Smooth muscle cell (in vitro differentiated cells): ENCODE results near the gene RPIA. TPM values are rescaled to one million over a fixed set of nuclear protein-coding genes. Genes with fewer than 3 reads are reported as not detected.

Source experiments
- DNase-seq: peaks from one replicate; lab custom pipeline; 2025; ENCODE audit not compliant: unreplicated experiment; lab: John Stamatoyannopoulos, UW
- H2AFZ ChIP-seq: fragments of 200-600 bp; sonication (generic); 2 replicates; pipeline ENCODE4 v1.6.0; 2016; ENCODE audit warnings: antibody characterized with exemption, low read depth, mild to moderate bottlenecking
- H3F3A ChIP-seq: fragments of 200-600 bp; sonication (generic); 2 replicates; pipeline ENCODE4 v1.6.0; 2017; ENCODE audit warnings: antibody characterized with exemption, low read depth
- H3K27ac ChIP-seq: fragments of 200-600 bp; sonication (generic); 2 replicates; pipeline ENCODE4 v1.5.1; 2016; ENCODE audit warnings: low read depth, mild to moderate bottlenecking
- H3K27me3 ChIP-seq: fragments of 200-600 bp; sonication (generic); 2 replicates; pipeline ENCODE4 v1.6.1; 2016; ENCODE audit warnings: low read depth, mild to moderate bottlenecking
- H3K36me3 ChIP-seq: fragments of 200-600 bp; sonication (generic); 2 replicates; pipeline ENCODE4 v1.5.1; 2016; ENCODE audit warnings: low read depth
- H3K4me1 ChIP-seq: fragments of 200-600 bp; sonication (generic); 2 replicates; pipeline ENCODE4 v1.5.1; 2016; ENCODE audit warnings: low read depth
- H3K4me2 ChIP-seq: fragments of 200-600 bp; sonication (generic); 2 replicates; pipeline ENCODE4 v1.6.0; 2016; ENCODE audit warnings: mild to moderate bottlenecking
- H3K4me3 ChIP-seq: fragments of 200-600 bp; sonication (generic); 2 replicates; pipeline ENCODE4 v1.5.1; 2016; ENCODE audit warnings: mild to moderate bottlenecking
- H3K79me2 ChIP-seq: fragments of 200-600 bp; sonication (generic); 2 replicates; pipeline ENCODE4 v1.6.0; 2016; ENCODE audit warnings: low read depth, mild to moderate bottlenecking
- H3K9ac ChIP-seq: fragments of 200-600 bp; sonication (generic); 2 replicates; pipeline ENCODE4 v1.6.0; 2016; ENCODE audit warnings: low read depth
- H3K9me3 ChIP-seq: fragments of 200-600 bp; sonication (generic); replicated peaks from 2 replicates; pipeline ENCODE4 v1.5.1; 2016; ENCODE audit warnings: low read depth
- H4K20me1 ChIP-seq: fragments of 200-600 bp; sonication (generic); 2 replicates; pipeline ENCODE4 v1.6.0; 2016; ENCODE audit warnings: low read depth
- CTCF ChIP-seq: fragments of 200-600 bp; sonication (generic); IDR thresholded peaks from 2 replicates; pipeline ENCODE4 v1.5.1; 2017; ENCODE audit warnings: borderline replicate concordance, mild to moderate bottlenecking, antibody characterized with exemption; ENCODE audit not compliant: insufficient read depth, poor library complexity, severe bottlenecking
- WGBS: methylation state at CpG from one replicate; pipeline ENCODE4 v1.1.7; 2016; ENCODE audit warnings: low lambda C conversion rate; 5-methylcytosine and 5-hydroxymethylcytosine counted together
- polyA plus RNA-seq: library from polyadenylated mRNA; unstranded; fragments of >200 nt; fragmentation: Nextera tagmentation; extraction: Ambion mirVana; gene quantifications from 2 replicates; pipeline ENCODE4 v1.2.1, GENCODE V29; 2016
- total RNA-seq: library from RNA; depleted of rRNA; stranded (reverse); fragments of >200 nt; gene quantifications from 2 replicates; pipeline ENCODE4 v1.2.3, GENCODE V29; 2014

RPIA gene
- total and polyA plus RNA-seq, 2 experiments from 2014 or later = 8.9 to 9.9 TPM

GRCh38 chr2:88698498-88699233, 7.2 kb downstream of the RPIA start:
- no peak for TF ChIP-seq CTCF
- H4K20me1 ChIP-seq = peaks cover 28% of the 10 kb centered on the region
- no peaks in the 10 kb centered on the region for H3K27me3 ChIP-seq
- no peaks in the 10 kb centered on the region for H3K36me3 ChIP-seq
- no peak overlapping the region for H3K4me2 ChIP-seq
- no peaks in the 10 kb centered on the region for H3F3A ChIP-seq
- no peak overlapping the region for H2AFZ ChIP-seq
- no peaks in the 10 kb centered on the region for H3K9me3 ChIP-seq
- H3K9ac ChIP-seq = no peak overlapping the region
- WGBS = 96% methylated on average over 3 of the region's 3 CpGs
- no peak for DNase-seq
- no peaks in the 10 kb centered on the region for H3K4me1 ChIP-seq
- peaks cover 32% of the 10 kb centered on the region for H3K79me2 ChIP-seq
- no peak overlapping the region for H3K4me3 ChIP-seq
- H3K27ac ChIP-seq = no peak overlapping the region

- no peak overlapping the region for H2AFZ ChIP-seq
- WGBS = 98% methylated on average over 2 of the region's 2 CpGs
- no peak for TF ChIP-seq CTCF
Measured at GRCh38 chr2:88707003-88707402, 15.5 kb downstream of the RPIA start.

GRCh38 chr2:88709181-88709631, 17.7 kb downstream of the RPIA start:
- 89% methylated on average over 4 of the region's 4 CpGs for WGBS
- Histone ChIP-seq H3K27me3 (no peaks in the 10 kb centered on the region), H4K20me1 (no peaks in the 10 kb centered on the region), H3K27ac (peak overlapping the region; percentile 58), H3K9me3 (no peaks in the 10 kb centered on the region), H3K4me1 (no peaks in the 10 kb centered on the region), H3K36me3 (peaks cover 8% of the 10 kb centered on the region), H3F3A (no peaks in the 10 kb centered on the region), H3K4me2 (no peak overlapping the region), H2AFZ (no peak overlapping the region), H3K79me2 (no peaks in the 10 kb centered on the region), H3K9ac (no peak overlapping the region), H3K4me3 (no peak overlapping the region)
- DNase-seq = no peak
- no peak for TF ChIP-seq CTCF

More at GRCh38 chr2:88707003-88707402, 15.5 kb downstream of the RPIA start:
- no peaks in the 10 kb centered on the region for H3F3A ChIP-seq
- H4K20me1 ChIP-seq = no peaks in the 10 kb centered on the region
- peaks cover 11% of the 10 kb centered on the region for H3K36me3 ChIP-seq
- no peaks in the 10 kb centered on the region for H3K79me2 ChIP-seq
- no peaks in the 10 kb centered on the region for H3K4me1 ChIP-seq
- H3K27me3 ChIP-seq = no peaks in the 10 kb centered on the region
- no peak overlapping the region for H3K9ac ChIP-seq
- no peak overlapping the region for H3K4me3 ChIP-seq
- no peaks in the 10 kb centered on the region for H3K9me3 ChIP-seq
- no peak overlapping the region for H3K27ac ChIP-seq
- DNase-seq = no peak
- no peak overlapping the region for H3K4me2 ChIP-seq

- no peak for DNase-seq
- no peak overlapping the region for H3K4me3 ChIP-seq
- H3K27me3 ChIP-seq = no peaks in the 10 kb centered on the region
- 95% methylated on average over 1 of the region's 1 CpG for whole genome bisulfite sequencing
- H2AFZ ChIP-seq = no peak overlapping the region
- H3K36me3 ChIP-seq = peaks cover 5% of the 10 kb centered on the region
- H3K9ac ChIP-seq = no peak overlapping the region
- H4K20me1 ChIP-seq = no peaks in the 10 kb centered on the region
- no peaks in the 10 kb centered on the region for H3F3A ChIP-seq
- H3K9me3 ChIP-seq = no peaks in the 10 kb centered on the region
- no peak overlapping the region for H3K27ac ChIP-seq
- H3K4me2 ChIP-seq = no peak overlapping the region
- no peak for TF ChIP-seq CTCF
- H3K79me2 ChIP-seq = peaks cover 8% of the 10 kb centered on the region
- H3K4me1 ChIP-seq = no peaks in the 10 kb centered on the region
Measured at GRCh38 chr2:88711289-88711688, 19.8 kb downstream of the RPIA start.
